Fibroblast of gingiva (primary cell): ENCODE results near the gene UTP18.
A peak's percentile ranks its signal among the peaks of the same experiment; 100 is the strongest.
"Not testable (repeated sequence)": the region's sequence is repeated elsewhere in the genome, so short reads cannot be mapped to it uniquely, and the experiment has no call there.

Experiments
- DNase-seq: peaks from one replicate; pipeline ENCODE4 v3.0.0-alpha.2; 2011; ENCODE audit warnings: low read depth

Gene UTP18

GRCh38 chr17:51260237-51261023 is at the start of gene UTP18:
TSS of gene UTP18 (plus strand) at chr17:51260546. CDS start at chr17:51260585, 39 bp downstream.
- peak; percentile 98 for DNase-seq

- DNase-seq = no peak
Observed at GRCh38 chr17:51214920-51215319, 45.4 kb upstream of the UTP18 start.

- no peak for DNase-seq
Observed at GRCh38 chr17:51217946-51218345, 42.4 kb upstream of the UTP18 start.

- no peak for DNase-seq
Observed at GRCh38 chr17:51221322-51221721, 39.0 kb upstream of the UTP18 start.

DNA sequence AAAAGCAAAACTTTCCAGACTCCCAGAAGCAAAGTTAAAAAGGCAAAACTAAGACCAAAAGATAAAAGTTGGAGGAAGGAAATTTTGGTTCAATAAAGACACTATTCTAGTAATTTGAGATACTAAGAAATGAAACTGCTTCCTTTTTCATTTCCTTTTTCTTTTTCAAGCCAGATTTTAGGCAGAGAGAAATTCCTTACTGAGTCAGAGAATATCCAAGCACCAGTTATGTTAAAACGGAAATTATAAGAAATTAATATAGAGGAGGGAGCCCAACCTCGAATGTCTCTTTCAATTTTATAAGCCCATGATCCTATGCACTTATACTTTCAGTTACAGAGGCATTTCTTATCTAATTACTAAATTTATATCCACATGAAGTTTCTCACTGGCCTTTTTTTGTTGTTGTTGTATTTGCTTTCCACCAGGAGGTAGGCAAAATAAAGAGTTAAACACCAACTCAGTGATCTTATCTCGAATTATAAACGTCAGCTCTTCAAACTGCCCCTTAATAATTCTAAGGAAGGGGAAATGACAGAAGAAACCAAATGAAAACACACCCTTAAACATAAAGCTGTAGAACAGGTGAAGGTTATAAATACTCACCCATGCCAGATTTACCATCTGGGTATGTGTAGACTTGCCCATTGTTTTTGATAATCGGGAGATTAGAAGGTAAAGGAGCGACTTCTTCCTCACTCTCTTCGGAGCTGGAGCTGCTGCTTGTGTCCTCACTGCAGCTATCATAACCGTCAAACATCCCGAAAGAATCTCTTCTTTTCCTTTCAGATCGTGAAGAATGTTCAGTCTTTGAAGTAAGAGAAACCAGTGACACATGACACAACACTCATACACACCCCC is 35.7 kb upstream of the UTP18 start:
- no peak for DNase-seq

DNA sequence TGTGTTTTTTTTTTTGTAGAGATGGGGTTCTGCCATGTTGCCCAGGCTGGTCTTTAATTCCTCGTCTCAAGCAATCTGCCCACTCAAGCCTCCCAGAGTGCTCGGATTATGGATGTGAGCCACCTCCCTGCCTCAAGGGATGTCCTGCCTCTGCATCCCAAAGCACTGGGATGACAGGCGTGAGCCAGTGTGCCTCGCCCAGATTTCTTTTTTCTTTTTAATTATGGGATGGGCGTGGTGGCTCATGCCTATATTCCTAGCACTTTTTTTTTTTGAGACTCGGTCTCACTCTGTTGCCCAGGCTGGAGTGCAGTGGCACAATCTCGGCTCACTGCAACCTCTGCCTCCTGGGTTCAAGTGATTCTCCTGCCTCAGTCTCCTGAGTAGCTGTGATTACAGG is 34.8 kb upstream of the UTP18 start:
- DNase-seq = not testable (repeated sequence)

- peak; percentile 49 for DNase-seq
Observed at GRCh38 chr17:51228161-51228560, 32.2 kb upstream of the UTP18 start.

DNA sequence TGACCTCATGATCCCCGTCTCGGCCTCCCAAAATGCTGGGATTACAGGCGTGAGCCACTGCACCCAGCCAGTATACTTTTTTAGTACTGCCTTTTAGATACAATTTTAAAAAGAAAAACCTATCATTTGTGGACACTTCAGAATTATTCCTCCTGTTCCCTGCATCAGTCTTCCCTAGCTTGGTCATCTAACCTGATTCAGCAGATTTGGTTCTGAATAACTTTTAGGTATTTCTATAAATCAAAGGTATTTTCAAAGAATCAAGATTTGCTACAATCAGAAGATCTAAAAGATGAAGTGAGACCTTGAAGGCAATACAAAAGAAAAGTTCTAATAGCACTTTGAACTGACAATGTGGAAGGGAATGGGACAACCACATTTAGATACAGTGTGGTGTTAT is 30.5 kb upstream of the UTP18 start:
- DNase-seq = no peak

DNA sequence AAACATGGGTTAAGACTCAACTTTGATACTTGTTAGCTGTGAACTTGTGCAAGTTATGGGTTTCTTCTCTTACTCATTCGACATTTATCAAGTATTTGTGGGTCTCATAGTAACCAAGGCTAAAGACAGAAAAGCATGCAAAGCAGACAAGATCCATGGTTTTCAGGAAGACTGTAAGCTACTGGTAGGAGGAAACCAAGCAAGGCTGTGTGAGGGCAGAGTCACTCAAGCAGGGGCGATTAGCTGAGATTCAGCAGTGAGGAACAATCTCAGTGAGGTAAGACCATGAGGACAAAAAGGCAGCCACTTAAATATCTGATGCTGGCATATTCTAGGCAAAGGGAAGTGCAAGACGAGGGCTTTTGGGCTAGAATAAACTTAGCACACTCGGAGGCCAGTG is 30.0 kb upstream of the UTP18 start:
- DNase-seq = no peak

- no peak for DNase-seq
Observed at GRCh38 chr17:51231999-51232398, 28.3 kb upstream of the UTP18 start.

- no peak for DNase-seq
Observed at GRCh38 chr17:51234162-51234561, 26.2 kb upstream of the UTP18 start.

DNA sequence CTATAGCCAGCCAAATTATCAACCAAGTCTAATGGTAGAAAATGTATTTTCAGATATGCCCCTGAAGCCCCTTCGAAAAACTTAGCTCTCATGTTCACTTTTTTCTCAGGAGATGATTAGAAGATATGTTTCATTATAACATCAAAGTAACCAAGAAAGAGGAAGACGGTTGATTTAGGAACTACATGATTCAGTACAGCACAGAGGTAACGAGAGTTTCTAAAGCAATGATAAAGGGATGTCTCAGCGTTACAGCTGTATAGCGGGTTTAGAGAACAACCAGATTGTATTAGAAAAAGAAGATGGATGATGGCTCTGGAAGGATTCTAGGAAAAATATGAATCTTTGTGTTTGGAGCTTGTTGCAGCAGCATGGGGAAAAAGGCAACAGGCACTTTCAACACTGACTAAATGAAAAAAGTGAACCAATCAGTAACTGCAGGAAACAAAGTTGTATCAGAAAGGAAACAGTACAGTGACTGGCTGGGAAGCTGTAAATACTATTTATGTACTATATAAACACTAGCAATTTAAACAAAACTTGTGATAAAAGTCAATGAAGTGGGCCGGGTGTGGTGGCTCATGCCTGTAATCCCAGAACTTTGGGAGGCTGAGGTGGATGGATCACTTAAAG is 22.0 kb upstream of the UTP18 start:
- no peak for DNase-seq

DNA sequence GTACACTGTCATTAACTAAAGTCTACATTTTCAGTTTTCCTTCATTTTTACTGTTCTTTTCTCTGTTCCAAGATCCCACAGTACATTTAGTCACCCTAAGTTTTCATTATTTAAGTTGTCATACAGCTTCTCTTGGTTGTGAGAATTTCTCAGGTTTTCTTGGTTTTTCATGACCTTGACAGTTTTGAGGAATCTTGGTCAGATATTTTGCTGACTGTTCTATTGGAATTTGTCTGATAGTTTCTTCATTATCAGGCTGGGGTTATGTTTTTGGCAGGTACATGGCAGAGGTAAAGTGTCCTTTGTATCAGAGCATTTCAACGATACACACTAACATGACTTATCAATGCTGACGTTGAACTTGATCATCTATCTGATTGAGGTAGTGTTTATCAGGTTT is 20.1 kb upstream of the UTP18 start:
- no peak for DNase-seq

DNA sequence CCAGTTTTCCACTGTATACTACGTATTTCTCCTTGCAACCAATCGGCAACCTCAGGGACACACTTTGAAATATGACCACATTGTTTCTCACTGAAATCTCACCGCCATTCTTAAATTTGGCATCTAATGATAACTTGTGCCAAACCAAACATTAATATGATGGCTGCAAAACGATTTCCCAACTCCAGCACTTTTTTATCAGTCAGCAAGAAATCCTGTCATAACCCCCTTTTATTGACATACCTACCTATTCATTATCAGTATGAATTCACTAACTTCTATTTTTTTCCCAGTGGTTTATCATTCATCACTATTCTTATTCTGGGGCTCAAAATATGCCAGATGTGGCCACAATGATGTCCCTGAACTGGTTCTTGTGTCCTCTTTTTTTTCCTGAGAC is 16.3 kb upstream of the UTP18 start:
- no peak for DNase-seq

DNA sequence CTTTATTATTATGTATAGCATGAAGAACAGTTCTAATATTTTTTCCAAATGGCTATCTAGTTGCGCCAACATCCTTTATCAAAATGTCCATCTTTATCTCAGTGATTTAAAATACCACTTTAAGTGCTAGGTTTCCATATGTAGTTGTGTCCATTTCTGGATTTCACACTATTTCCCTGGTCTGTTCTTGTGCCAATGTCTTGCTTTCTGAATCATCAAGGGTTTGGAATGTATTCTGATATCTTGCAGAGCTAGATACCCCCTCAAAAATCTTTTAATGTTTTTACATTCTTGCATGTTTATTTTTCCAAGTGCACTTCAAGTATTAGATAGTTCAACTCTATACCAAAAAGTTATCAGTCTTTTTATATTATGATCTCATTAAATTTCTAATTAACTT is 14.8 kb upstream of the UTP18 start:
- no peak for DNase-seq

GRCh38 chr17:51250314-51250840 is 10.0 kb upstream of the UTP18 start:
- no peak for DNase-seq

- DNase-seq = no peak
Observed at GRCh38 chr17:51251010-51251409, 9.3 kb upstream of the UTP18 start.

- DNase-seq = no peak
Observed at GRCh38 chr17:51255673-51256072, 4.7 kb upstream of the UTP18 start.

- no peak for DNase-seq
Observed at GRCh38 chr17:51256101-51256500, 4.2 kb upstream of the UTP18 start.

GRCh38 chr17:51257150-51258081 is 2.9 kb upstream of the UTP18 start:
- DNase-seq = peak; percentile 39

- DNase-seq = no peak
Observed at GRCh38 chr17:51258756-51259563, 1.4 kb upstream of the UTP18 start.
